Fibroblast of lung (primary cell): ENCODE data around the gene CAPZA2. TPM values are rescaled to one million over a fixed set of nuclear protein-coding genes. Genes with fewer than 3 reads are reported as not detected.
A peak's percentile ranks its signal among the peaks of the same experiment; 100 is the strongest.

Experiments used
- DNase-seq, 2 donors: peaks; one replicate each; pipeline versions ENCODE4 v3.0.0 to v3.0.0-alpha.2; 2010; ENCODE audit warnings: low read depth in 2 of 2
- H2AFZ ChIP-seq: 2 replicates; pipeline ENCODE4 v1.5.1; 2012; ENCODE audit warnings: low read length, control low read depth, inconsistent platforms
- H3K27ac ChIP-seq: 2 replicates; pipeline ENCODE4 v1.5.1; 2011; ENCODE audit warnings: low read length, control low read depth; ENCODE audit not compliant: insufficient read depth
- H3K27me3 ChIP-seq: 2 replicates; pipeline ENCODE4 v1.5.1; 2011; ENCODE audit warnings: mild to moderate bottlenecking, low read length; ENCODE audit not compliant: control insufficient read depth, insufficient read depth
- H3K36me3 ChIP-seq: 2 replicates; pipeline ENCODE4 v1.5.1; 2011; ENCODE audit warnings: low read length; ENCODE audit not compliant: control insufficient read depth, insufficient read depth
- H3K4me1 ChIP-seq: 2 replicates; pipeline ENCODE4 v1.5.1; 2011; ENCODE audit warnings: low read length; ENCODE audit not compliant: control insufficient read depth, insufficient read depth; ENCODE audit errors: extremely low read depth
- H3K4me2 ChIP-seq: 2 replicates; pipeline ENCODE4 v1.5.1; 2011; ENCODE audit warnings: low read length, control low read depth; ENCODE audit not compliant: insufficient read depth; ENCODE audit errors: extremely low read depth
- H3K4me3 ChIP-seq, 4 experiments: fragments of 200-600 bp in 1 of 4; sonication (generic) in 1 of 4; replicated peaks in 1 of 4; 2 replicates each; pipeline ENCODE4 v1.5.1; 2011 to 2016; ENCODE audit warnings: low read length in 4 of 4, low read depth in 3 of 4, mild to moderate bottlenecking in 3 of 4, control low read depth in 2 of 4, inconsistent platforms in 1 of 4, mixed read lengths in 1 of 4; ENCODE audit not compliant: insufficient read depth in 1 of 4; ENCODE audit errors: control extremely low read depth in 1 of 4
- H3K79me2 ChIP-seq: 2 replicates; pipeline ENCODE4 v1.5.1; 2012; ENCODE audit warnings: mild to moderate bottlenecking, low read length, inconsistent platforms; ENCODE audit not compliant: control insufficient read depth, insufficient read depth
- H3K9ac ChIP-seq: 2 replicates; pipeline ENCODE4 v1.5.1; 2011; ENCODE audit warnings: mild to moderate bottlenecking, low read length, control low read depth; ENCODE audit not compliant: insufficient read depth
- H3K9me3 ChIP-seq: 2 replicates; pipeline ENCODE4 v1.5.1; 2012; ENCODE audit warnings: low read depth, low read length; ENCODE audit not compliant: control insufficient read depth, insufficient read depth
- H4K20me1 ChIP-seq: 2 replicates; pipeline ENCODE4 v1.5.1; 2011; ENCODE audit warnings: low read length; ENCODE audit not compliant: control insufficient read depth, insufficient read depth; ENCODE audit errors: extremely low read depth
- EZH2 ChIP-seq: IDR thresholded peaks from 2 replicates; pipeline ENCODE4 v1.5.1; 2012; ENCODE audit warnings: low read length, control low read depth, mild to moderate bottlenecking; ENCODE audit errors: missing control alignments
- polyA plus RNA-seq, 2 donors: library from polyadenylated mRNA; depleted of rRNA in 1 of 2; stranded (reverse) in 1 of 2; unstranded in 1 of 2; fragments of >200 nt; gene quantifications; 2 replicates each; pipeline ENCODE4 v1.2.1, GENCODE V29; 2011 to 2012; ENCODE audit warnings: missing spikeins in 1 of 2
- total RNA-seq: library from RNA; depleted of rRNA; stranded (reverse); fragments of >200 nt; gene quantifications from 2 replicates; pipeline ENCODE4 v1.2.1, GENCODE V29; 2014
- TF ChIP-seq, protein P1 (sequence below), 2 donors: IDR thresholded peaks in 1 of 2; conservative IDR thresholded peaks in 1 of 2; 1 replicate in 1 of 2; 2 replicates in 1 of 2; pipeline ENCODE4 v1.5.1; 2011 to 2012; ENCODE audit warnings: low read length in 2 of 2, control low read depth in 1 of 2, inconsistent platforms in 1 of 2, low read depth in 1 of 2, mild to moderate bottlenecking in 1 of 2

The CAPZA2 gene
- total and polyA plus RNA-seq, 2 donors (not counting 1 experiment from before 2014, with no cell fraction given), result 123 to 205 TPM

DNA sequence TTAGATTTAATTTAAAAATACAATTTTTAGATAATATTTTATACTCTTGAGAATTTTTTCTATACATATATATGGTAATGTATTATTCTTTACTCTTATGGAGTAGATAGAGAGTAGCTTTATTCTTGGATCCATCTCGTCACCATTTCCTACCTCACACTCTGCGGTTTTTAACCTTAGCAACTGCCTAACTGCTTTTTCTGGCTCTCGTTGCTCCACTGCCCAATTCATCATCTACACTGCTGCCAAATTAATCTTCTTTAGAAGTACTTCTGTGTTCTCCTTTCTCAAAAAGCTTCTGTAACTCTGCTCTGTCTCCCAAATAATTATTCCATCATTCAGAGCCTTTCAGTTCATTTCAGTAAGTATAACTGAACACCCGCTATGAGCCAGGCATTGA, 35.3 kb downstream of the CAPZA2 start:
- no peaks in the 10 kb centered on the region for H4K20me1 ChIP-seq

DNA sequence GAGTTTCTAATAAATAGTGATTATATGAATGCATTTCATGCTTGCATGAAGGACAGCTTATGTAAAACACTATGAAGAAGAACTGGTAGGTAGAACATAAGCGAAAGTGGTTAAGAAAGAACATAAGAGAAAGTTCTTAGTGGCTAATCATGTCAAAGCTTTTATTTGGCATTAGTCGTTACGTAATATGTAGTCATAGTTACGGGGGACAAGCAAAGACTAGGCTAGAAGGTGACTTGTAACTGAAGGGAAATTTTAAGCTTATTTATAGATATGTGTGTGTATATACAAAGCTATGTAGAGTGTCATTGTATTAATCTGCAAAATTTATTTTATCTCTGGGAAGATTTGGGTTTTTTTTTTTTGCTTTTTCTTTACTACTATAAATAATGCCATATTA, 36.9 kb downstream of the CAPZA2 start:
- Histone ChIP-seq H3K9me3 (no peaks in the 10 kb centered on the region), H3K9ac (no peak overlapping the region), H4K20me1 (no peaks in the 10 kb centered on the region), H3K4me3 (no peak overlapping the region), H3K79me2 (peaks cover 2% of the 10 kb centered on the region), H3K4me2 (no peak overlapping the region), H3K36me3 (no peaks in the 10 kb centered on the region), H3K27ac (no peak overlapping the region), H2AFZ (no peak overlapping the region), H3K27me3 (no peaks in the 10 kb centered on the region), H3K4me1 (no peaks in the 10 kb centered on the region)
- no peak for TF ChIP-seq EZH2
- TF ChIP-seq, protein P1, sequence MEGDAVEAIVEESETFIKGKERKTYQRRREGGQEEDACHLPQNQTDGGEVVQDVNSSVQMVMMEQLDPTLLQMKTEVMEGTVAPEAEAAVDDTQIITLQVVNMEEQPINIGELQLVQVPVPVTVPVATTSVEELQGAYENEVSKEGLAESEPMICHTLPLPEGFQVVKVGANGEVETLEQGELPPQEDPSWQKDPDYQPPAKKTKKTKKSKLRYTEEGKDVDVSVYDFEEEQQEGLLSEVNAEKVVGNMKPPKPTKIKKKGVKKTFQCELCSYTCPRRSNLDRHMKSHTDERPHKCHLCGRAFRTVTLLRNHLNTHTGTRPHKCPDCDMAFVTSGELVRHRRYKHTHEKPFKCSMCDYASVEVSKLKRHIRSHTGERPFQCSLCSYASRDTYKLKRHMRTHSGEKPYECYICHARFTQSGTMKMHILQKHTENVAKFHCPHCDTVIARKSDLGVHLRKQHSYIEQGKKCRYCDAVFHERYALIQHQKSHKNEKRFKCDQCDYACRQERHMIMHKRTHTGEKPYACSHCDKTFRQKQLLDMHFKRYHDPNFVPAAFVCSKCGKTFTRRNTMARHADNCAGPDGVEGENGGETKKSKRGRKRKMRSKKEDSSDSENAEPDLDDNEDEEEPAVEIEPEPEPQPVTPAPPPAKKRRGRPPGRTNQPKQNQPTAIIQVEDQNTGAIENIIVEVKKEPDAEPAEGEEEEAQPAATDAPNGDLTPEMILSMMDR (conservative IDR thresholded peaks at IDR 0.05 in 1 of 2, IDR thresholded peaks at IDR 0.05 in 1 of 2; ENCODE audit: low read depth in 1 of 2, low read length in 2 of 2), result no peak
- peak in 1 of 2 donors; percentile 9 for DNase-seq

More for the DNA sequence above, 35.3 kb downstream of the CAPZA2 start:
- Histone ChIP-seq H3K9me3 (no peaks in the 10 kb centered on the region), H3K27me3 (no peaks in the 10 kb centered on the region), H3K79me2 (peaks cover 3% of the 10 kb centered on the region), H3K4me3 (no peak overlapping the region), H3K9ac (no peak overlapping the region), H3K27ac (no peak overlapping the region), H3K4me1 (no peaks in the 10 kb centered on the region), H3K36me3 (no peaks in the 10 kb centered on the region), H2AFZ (no peak overlapping the region), H3K4me2 (no peak overlapping the region)
- peak in 1 of 2 donors; percentile 68 for DNase-seq
- TF ChIP-seq, protein P1 (conservative IDR thresholded peaks at IDR 0.05 in 1 of 2, IDR thresholded peaks at IDR 0.05 in 1 of 2; ENCODE audit: low read depth in 1 of 2, low read length in 2 of 2), result no peak
- TF ChIP-seq EZH2, result no peak

DNA sequence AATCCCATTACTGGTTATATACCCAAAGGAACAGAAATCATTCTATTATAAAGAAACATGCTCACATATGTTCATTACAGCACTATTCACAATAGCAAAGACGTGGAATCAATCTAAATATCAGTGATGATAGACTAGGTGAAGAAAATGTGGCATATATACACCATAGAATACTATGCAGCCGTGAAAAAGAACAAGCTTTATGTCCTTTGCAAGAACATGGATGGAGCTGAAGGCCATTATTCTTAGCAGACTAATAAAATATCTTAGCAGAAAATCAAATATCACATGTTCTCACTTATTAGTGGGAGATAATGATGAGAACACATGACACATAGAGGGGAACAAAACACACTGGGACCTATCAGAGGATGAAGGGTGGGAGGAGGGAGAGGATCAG, 38.8 kb downstream of the CAPZA2 start:
- Histone ChIP-seq H3K9me3 (no peaks in the 10 kb centered on the region), H4K20me1 (no peaks in the 10 kb centered on the region), H3K79me2 (peaks cover 2% of the 10 kb centered on the region)

More for the DNA sequence above, 38.8 kb downstream of the CAPZA2 start:
- DNase-seq, result no peak
- Histone ChIP-seq H3K9ac (no peak overlapping the region), H3K4me3 (no peak overlapping the region), H3K36me3 (peaks cover 3% of the 10 kb centered on the region), H3K27me3 (no peaks in the 10 kb centered on the region), H3K4me2 (no peak overlapping the region), H3K4me1 (no peaks in the 10 kb centered on the region), H3K27ac (no peak overlapping the region), H2AFZ (no peak overlapping the region)
- TF ChIP-seq EZH2, result no peak
- TF ChIP-seq, protein P1 (conservative IDR thresholded peaks at IDR 0.05 in 1 of 2, IDR thresholded peaks at IDR 0.05 in 1 of 2; ENCODE audit: low read depth in 1 of 2, low read length in 2 of 2), result no peak
